ENCODE results near the gene LGALS14. TPM values are rescaled to one million over a fixed set of nuclear protein-coding genes. Genes with fewer than 3 reads are reported as not detected.

The LGALS14 gene
- total and polyA plus RNA-seq, 10 of the 15 experiments (the other 5 are each of a cell fraction or from before 2014, with no cell fraction given) = 5.1 to 34.6 (median 7.3) TPM

- H4K20me1 ChIP-seq (ENCODE audit: control insufficient read depth, insufficient read depth) = no peaks in the 10 kb centered on the region
- ChIA-PET POLR2A (no interaction called here), RAD21 (ENCODE audit: unreplicated experiment) (interaction anchor here (1.0 kb wide), 1 partner anchor 26 kb away, joined by 4 read pairs; no protein-coding TSS in a partner anchor), SMC1A (ENCODE audit: uncharacterized antibody, unreplicated experiment) (no interaction called here), CTCF (interaction anchor here (0.7 kb wide), 1 partner anchor 270 kb away, joined by 3 read pairs; no protein-coding TSS in a partner anchor)
- peak overlapping the region; percentile 74 for H3K27ac ChIP-seq (ENCODE audit: control insufficient read depth, insufficient read depth)
- intact Hi-C loops (cut with micrococcal nuclease; ENCODE audit: unreplicated experiment) (no loop called here), in situ Hi-C loops (cut with MboI) (no loop called here)
- H2AFZ ChIP-seq (ENCODE audit: control insufficient read depth, low read depth, low read length) = peak overlapping the region; percentile 33
- WGBS (ENCODE audit: insufficient coverage, insufficient replicate concordance, low lambda C conversion rate, missing lambda C conversion rate) = 55% methylated on average over 10 of the region's 10 CpGs
- peak overlapping the region; percentile 61 for H3K4me2 ChIP-seq (ENCODE audit: control insufficient read depth, insufficient read depth)
- FAIRE-seq (peak; percentile 85), ATAC-seq (peak; percentile 77), DNase-seq (ENCODE audit: low read depth, low spot score) (peak; percentile 50)
- H3K79me2 ChIP-seq (ENCODE audit: control insufficient read depth, insufficient read depth, low read length) = no peaks in the 10 kb centered on the region
- BruUV-seq (replicated peaks) = no TSS peak
- H3K9ac ChIP-seq (ENCODE audit: control insufficient read depth, insufficient read depth, low read length) = peak overlapping the region; percentile 24; the same call in 1 of the 2 replicates
- no peak overlapping the region for H3K4me3 ChIP-seq
- no peaks in the 10 kb centered on the region for H3K27me3 ChIP-seq (replicated peaks in 1 of 2; ENCODE audit: control insufficient read depth in 2 of 2, insufficient read depth in 2 of 2, low read length in 1 of 2)
- no peaks in the 10 kb centered on the region for H3K36me3 ChIP-seq (ENCODE audit: control insufficient read depth in 2 of 2, insufficient read depth in 2 of 2, low read length in 1 of 2)
- H3K9me3 ChIP-seq (replicated peaks; ENCODE audit: control insufficient read depth, insufficient read depth, low read length) = no peaks in the 10 kb centered on the region
- peaks cover 23% of the 10 kb centered on the region for H3K4me1 ChIP-seq (ENCODE audit: control insufficient read depth, insufficient read depth, low read length)
- peak in 1 of 2 experiments; percentile 36; a peak in 1 of 4 replicates for TF ChIP-seq EP300 (IDR thresholded peaks at IDR 0.05; ENCODE audit: borderline replicate concordance in 1 of 2, control insufficient read depth in 1 of 2, low read depth in 2 of 2, low read length in 2 of 2)
- no peak for TF ChIP-seq PBX3 (IDR thresholded peaks at IDR 0.05; ENCODE audit: insufficient replicate concordance, low read depth, low read length)
- no peak for TF ChIP-seq NFXL1 (IDR thresholded peaks at IDR 0.05; ENCODE audit: borderline replicate concordance)
- peak; percentile 84; a peak in 3 of 4 replicates for TF ChIP-seq IKZF2 (IDR thresholded peaks at IDR 0.05)
- TF ChIP-seq E4F1 (IDR thresholded peaks at IDR 0.05; ENCODE audit: borderline replicate concordance, partially characterized antibody) = no peak
- peak; percentile 68; the same call in 1 of the 2 replicates for TF ChIP-seq ZNF384 (IDR thresholded peaks at IDR 0.05; ENCODE audit: borderline replicate concordance, low read depth, low read length)
- peak; percentile 74 for TF ChIP-seq SKIL (IDR thresholded peaks at IDR 0.05; ENCODE audit: low read depth, poor library complexity, severe bottlenecking)
- TF ChIP-seq GABPA (IDR thresholded peaks at IDR 0.05; ENCODE audit: low read depth) = no peak
- TF ChIP-seq FOS (IDR thresholded peaks at IDR 0.05; ENCODE audit: borderline replicate concordance, extremely low read depth, insufficient read length) = no peak
- TF ChIP-seq NR2F1 (conservative IDR thresholded peaks at IDR 0.05) = peak; percentile 39; the same call in 1 of the 2 replicates
- no peak for TF ChIP-seq E2F8 (IDR thresholded peaks at IDR 0.05; ENCODE audit: low read depth, partially characterized antibody)
- no peak for TF ChIP-seq PAX5 (IDR thresholded peaks at IDR 0.05; ENCODE audit: borderline replicate concordance, low read depth, low read length)
- no peak for TF ChIP-seq KAT2A (conservative IDR thresholded peaks at IDR 0.05; ENCODE audit: control insufficient read depth, low read depth, low read length)
Observed at GRCh38 chr19:39727070-39727800, 23.0 kb downstream of the LGALS14 start.

All from GM12878 (cell line).